T-cell (primary cell): ENCODE results near the gene GLP1R. TPM values are rescaled to one million over a fixed set of nuclear protein-coding genes. Genes with fewer than 3 reads are reported as not detected.
A peak's percentile ranks its signal among the peaks of the same experiment; 100 is the strongest.

ENCODE experiments used
- ATAC-seq, 4 experiments: fragments of 200-7000 bp in 3 of 4; fragments of 150-1000 bp in 1 of 4; cut with Tn5 transposase; replicated peaks in 1 of 4; 1 replicate in 3 of 4; 2 replicates in 1 of 4; pipeline ENCODE4 v1.10.0; 2021; ENCODE audit warnings: moderate library complexity in 3 of 4, mild to moderate bottlenecking in 2 of 4, moderate number of reproducible peaks in 1 of 4
- CTCF ChIA-PET, 2 donors: fragments of 300-600 bp; sonication (Branson Sonifier 250); formaldehyde crosslinking; loops; one replicate each; lab custom pipeline; 2022; ENCODE audit warnings: antibody characterized with exemption in 2 of 2; lab: Charles Lee
- POLR2A ChIA-PET, 2 donors: fragments of 300-600 bp; sonication (Branson Sonifier 250); formaldehyde crosslinking; loops; one replicate each; lab custom pipeline; 2022; ENCODE audit warnings: antibody characterized with exemption in 2 of 2; lab: Charles Lee
- DNase-seq, 35 experiments: peaks; one replicate each; pipeline versions ENCODE4 v3.0.0 to v3.0.0-alpha.2; 2013 to 2023
- H3K27ac ChIP-seq: one replicate; pipeline ENCODE4 v1.5.1; 2013; ENCODE audit warnings: low read length
- H3K27me3 ChIP-seq, 2 experiments: replicated peaks in 1 of 2; 1 replicate in 1 of 2; 2 replicates in 1 of 2; pipeline versions ENCODE4 v1.6.1 to v1.7.0; 2013; ENCODE audit warnings: low read length in 1 of 2, mixed read lengths in 1 of 2; ENCODE audit not compliant: control insufficient read depth in 2 of 2, insufficient read depth in 2 of 2; ENCODE audit errors: extremely low read depth in 1 of 2
- H3K36me3 ChIP-seq, 2 donors: 1 replicate in 1 of 2; 2 replicates in 1 of 2; pipeline versions ENCODE4 v1.6.1 to v1.7.0; 2013; ENCODE audit warnings: low read length in 1 of 2; ENCODE audit not compliant: control insufficient read depth in 2 of 2, insufficient read depth in 1 of 2; ENCODE audit errors: extremely low read depth in 1 of 2
- H3K4me1 ChIP-seq, 2 experiments: 1 replicate in 1 of 2; 2 replicates in 1 of 2; pipeline versions ENCODE4 v1.6.1 to v1.7.0; 2013; ENCODE audit warnings: low read length in 2 of 2, mixed read lengths in 1 of 2; ENCODE audit not compliant: insufficient read depth in 2 of 2, control insufficient read depth in 1 of 2; ENCODE audit errors: extremely low read depth in 1 of 2
- H3K4me3 ChIP-seq, 2 donors: 1 replicate in 1 of 2; 2 replicates in 1 of 2; pipeline versions ENCODE4 v1.5.1 to v1.7.0; 2013; ENCODE audit warnings: mild to moderate bottlenecking in 2 of 2, low read length in 1 of 2, moderate library complexity in 1 of 2; ENCODE audit not compliant: control insufficient read depth in 1 of 2; ENCODE audit errors: extremely low read depth in 1 of 2
- H3K9me3 ChIP-seq: 2 replicates; pipeline ENCODE4 v1.7.0; 2013
- H3K27ac Mint-ChIP-seq, 2 donors: one replicate each; pipeline ENCODE4 v1.8.0; 2020 to 2021; ENCODE audit warnings: mild to moderate bottlenecking in 2 of 2, mixed read lengths in 2 of 2
- H3K27me3 Mint-ChIP-seq, 2 donors: one replicate each; pipeline ENCODE4 v1.8.0; 2021 to 2022; ENCODE audit warnings: mixed read lengths in 2 of 2
- H3K36me3 Mint-ChIP-seq: one replicate; pipeline ENCODE4 v1.8.0; 2021; ENCODE audit warnings: mixed read lengths
- H3K4me1 Mint-ChIP-seq, 3 donors: one replicate each; pipeline ENCODE4 v1.8.0; 2020 to 2022; ENCODE audit warnings: mixed read lengths in 3 of 3, mild to moderate bottlenecking in 1 of 3
- H3K4me3 Mint-ChIP-seq, 3 donors: one replicate each; pipeline ENCODE4 v1.8.0; 2020 to 2022; ENCODE audit warnings: mild to moderate bottlenecking in 3 of 3, mixed read lengths in 3 of 3, moderate library complexity in 3 of 3
- H3K9me3 Mint-ChIP-seq, 3 donors: one replicate each; pipeline ENCODE4 v1.8.0; 2020 to 2022; ENCODE audit warnings: mixed read lengths in 3 of 3
- WGBS: methylation state at CpG from one replicate; pipeline ENCODE4 v1.1.5; 2013; ENCODE audit warnings: missing lambda C conversion rate; ENCODE audit not compliant: insufficient coverage; 5-methylcytosine and 5-hydroxymethylcytosine counted together
- total RNA-seq, 35 experiments: library from RNA in 6 of 35; stranded (reverse) in 6 of 35; fragments of 120-200 nt in 1 of 35; gene quantifications; one replicate each; pipeline versions ENCODE4 v1.2.1 to v1.2.4 and lab custom pipeline; 2013 to 2026

The GLP1R gene
- total RNA-seq, 5 donors from 2014 or later (not counting 1 experiment from before 2014, with no cell fraction given), result 0.07 TPM; not detected in 4

GRCh38 chr6:39093149-39093708 is 44.6 kb downstream of the GLP1R start:
- Histone ChIP-seq H3K27me3 (peaks cover 0 to 17% of the 10 kb centered on the region in 2 experiments), H3K9me3 (no peaks in the 10 kb centered on the region), H3K27ac (no peak overlapping the region), H3K36me3 (no peaks in the 10 kb centered on the region), H3K4me1 (no peaks in the 10 kb centered on the region), H3K4me3 (no peak overlapping the region)
- POLR2A ChIA-PET, result no interaction called here
- H3K27me3 Mint-ChIP-seq, result peaks cover 21 to 22% of the 10 kb centered on the region in 2 donors
- H3K4me3 Mint-ChIP-seq, result no peak overlapping the region
- DNase-seq (no peak), ATAC-seq (no peak)
- no peaks in the 10 kb centered on the region for H3K4me1 Mint-ChIP-seq
- H3K27ac Mint-ChIP-seq, result no peak overlapping the region
- CTCF ChIA-PET, result no interaction called here
- peaks cover 5% of the 10 kb centered on the region for H3K36me3 Mint-ChIP-seq
- WGBS, result no CpG with 5 or more reads among the region's 4 CpGs
- H3K9me3 Mint-ChIP-seq, result no peaks in the 10 kb centered on the region

- Mint-ChIP-seq H3K4me3 (no peak overlapping the region), H3K9me3 (no peaks in the 10 kb centered on the region), H3K27me3 (peaks cover 6 to 8% of the 10 kb centered on the region in 2 donors), H3K27ac (no peak overlapping the region), H3K36me3 (peaks cover 5% of the 10 kb centered on the region), H3K4me1 (peaks cover 6 to 13% (median 8%) of the 10 kb centered on the region in 3 donors)
- no peak for DNase-seq
- H3K27ac ChIP-seq, result no peak overlapping the region
- ChIA-PET CTCF (no interaction called here), POLR2A (no interaction called here)
- peaks cover 0 to 4% of the 10 kb centered on the region in 2 experiments for H3K4me1 ChIP-seq
- no peak overlapping the region for H3K4me3 ChIP-seq
- ATAC-seq, result no peak
- no peaks in the 10 kb centered on the region for H3K9me3 ChIP-seq
- H3K36me3 ChIP-seq, result no peaks in the 10 kb centered on the region
- no peaks in the 10 kb centered on the region for H3K27me3 ChIP-seq
Observed at GRCh38 chr6:39095578-39095977, 47.0 kb downstream of the GLP1R start.

DNA sequence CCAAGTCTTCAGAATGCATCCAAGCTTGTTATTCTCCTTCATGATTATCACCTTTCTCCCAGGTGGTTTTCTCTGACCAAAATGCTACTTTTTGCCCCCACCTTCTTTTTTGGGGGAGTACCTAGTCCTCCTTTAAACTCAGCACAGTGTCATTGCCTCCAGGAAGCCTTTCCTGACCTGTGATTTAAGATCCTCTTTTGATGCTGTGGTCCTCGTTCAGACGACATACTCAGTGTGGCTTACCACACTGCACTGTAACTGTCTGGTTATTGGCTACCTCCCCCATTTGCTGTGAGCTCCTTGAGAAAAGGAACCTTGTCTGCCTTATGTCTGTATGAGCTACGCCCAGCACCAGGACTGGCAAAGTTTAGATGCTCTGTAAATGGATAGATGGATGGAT is 51.8 kb downstream of the GLP1R start:
- no peaks in the 10 kb centered on the region for H3K27me3 Mint-ChIP-seq
- CTCF ChIA-PET, result no interaction called here
- H3K4me1 Mint-ChIP-seq, result peaks cover 11 to 25% (median 14%) of the 10 kb centered on the region in 3 donors
- ATAC-seq (peak; percentile 63 to 99 (median 75)), DNase-seq (peak in 10 of 35 experiments; percentile 8 to 52 (median 12))
- WGBS, result 11% methylated on average over 2 of the region's 3 CpGs
- Histone ChIP-seq H3K36me3 (peaks cover 0 to 14% of the 10 kb centered on the region in 2 donors), H3K9me3 (no peaks in the 10 kb centered on the region), H3K27ac (no peak overlapping the region), H3K4me1 (peaks cover 2 to 6% of the 10 kb centered on the region in 2 experiments), H3K4me3 (no peak overlapping the region), H3K27me3 (no peaks in the 10 kb centered on the region)
- no peak overlapping the region for H3K27ac Mint-ChIP-seq
- POLR2A ChIA-PET, result no interaction called here
- H3K36me3 Mint-ChIP-seq, result peaks cover 32% of the 10 kb centered on the region
- no peaks in the 10 kb centered on the region for H3K9me3 Mint-ChIP-seq
- no peak overlapping the region for H3K4me3 Mint-ChIP-seq

- peak in 1 of 4 experiments; percentile 31 for ATAC-seq
- Mint-ChIP-seq H3K4me3 (no peak overlapping the region), H3K27ac (no peak overlapping the region)
Observed at GRCh38 chr6:39102071-39102820, 53.7 kb downstream of the GLP1R start.

GRCh38 chr6:39102821-39103136 is 54.2 kb downstream of the GLP1R start:
- DNase-seq (no peak), ATAC-seq (no peak)
- H3K4me1 Mint-ChIP-seq, result peaks cover 15 to 45% (median 23%) of the 10 kb centered on the region in 3 donors
- peaks cover 3 to 16% of the 10 kb centered on the region in 2 donors for H3K36me3 ChIP-seq
- no peaks in the 10 kb centered on the region for H3K9me3 Mint-ChIP-seq
- ChIA-PET POLR2A (no interaction called here), CTCF (interaction anchor here in 1 of 2 donors (1.1 kb wide), 2 partner anchors 13 to 230 kb away, joined by 3 to 4 read pairs; no protein-coding TSS in a partner anchor)
- H3K27me3 Mint-ChIP-seq, result no peaks in the 10 kb centered on the region
- no peak overlapping the region for H3K27ac Mint-ChIP-seq
- H3K27ac ChIP-seq, result no peak overlapping the region
- no peak overlapping the region for H3K4me3 ChIP-seq
- WGBS, result no CpG with 5 or more reads among the region's 1 CpG
- H3K36me3 Mint-ChIP-seq, result peaks cover 40% of the 10 kb centered on the region
- H3K27me3 ChIP-seq, result no peaks in the 10 kb centered on the region
- peaks cover 2 to 6% of the 10 kb centered on the region in 2 experiments for H3K4me1 ChIP-seq
- no peaks in the 10 kb centered on the region for H3K9me3 ChIP-seq
- no peak overlapping the region for H3K4me3 Mint-ChIP-seq

More at GRCh38 chr6:39102071-39102820, 53.7 kb downstream of the GLP1R start:
- H3K9me3 ChIP-seq, result no peaks in the 10 kb centered on the region
- H3K36me3 Mint-ChIP-seq, result peaks cover 39% of the 10 kb centered on the region
- peaks cover 0 to 16% of the 10 kb centered on the region in 2 donors for H3K36me3 ChIP-seq
- POLR2A ChIA-PET, result no interaction called here
- H3K27me3 Mint-ChIP-seq, result no peaks in the 10 kb centered on the region
- no peak overlapping the region for H3K27ac ChIP-seq
- WGBS, result 82% methylated on average over 5 of the region's 12 CpGs
- no peaks in the 10 kb centered on the region for H3K27me3 ChIP-seq
- CTCF ChIA-PET, result interaction anchor here in 1 of 2 donors (1.1 kb wide), 2 partner anchors 13 to 230 kb away, joined by 3 to 4 read pairs; no protein-coding TSS in a partner anchor
- DNase-seq, result peak in 6 of 35 experiments; percentile 3 to 35 (median 10)
- H3K4me1 ChIP-seq, result peaks cover 2 to 6% of the 10 kb centered on the region in 2 experiments
- H3K4me3 ChIP-seq, result no peak overlapping the region
- H3K9me3 Mint-ChIP-seq, result no peaks in the 10 kb centered on the region
- peaks cover 14 to 39% (median 22%) of the 10 kb centered on the region in 3 donors for H3K4me1 Mint-ChIP-seq

DNA sequence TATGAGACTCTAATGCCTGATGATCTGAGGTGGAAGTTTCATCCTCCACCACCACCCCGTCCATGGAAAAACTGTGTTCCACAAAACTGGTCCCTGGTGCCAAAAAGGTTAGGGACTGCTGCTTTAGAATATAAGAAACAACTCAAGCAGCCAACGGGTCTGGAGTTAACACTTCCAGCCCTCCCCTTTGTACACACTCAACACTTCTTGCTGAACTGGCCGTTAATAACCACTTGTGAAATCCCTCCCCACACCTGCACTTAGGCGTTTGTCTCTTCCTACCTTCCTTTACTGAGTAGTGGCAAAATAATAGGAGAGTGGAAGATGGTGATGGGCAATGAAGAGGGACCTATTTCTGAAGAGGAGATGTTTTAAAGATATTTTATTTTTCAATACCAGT is 55.9 kb downstream of the GLP1R start:
- ChIA-PET CTCF (interaction anchor here in 1 of 2 donors (0.7 kb wide), 1 partner anchor 73 kb away, joined by 3 read pairs; no protein-coding TSS in a partner anchor), POLR2A (no interaction called here)
- WGBS, result 86% methylated on average over 1 of the region's 4 CpGs
- H3K27ac ChIP-seq, result no peak overlapping the region
- H3K27me3 ChIP-seq, result no peaks in the 10 kb centered on the region
- H3K4me3 ChIP-seq, result no peak overlapping the region
- DNase-seq, result no peak
- peaks cover 17 to 48% (median 27%) of the 10 kb centered on the region in 3 donors for H3K4me1 Mint-ChIP-seq
- peaks cover 2 to 6% of the 10 kb centered on the region in 2 experiments for H3K4me1 ChIP-seq
- peaks cover 50% of the 10 kb centered on the region for H3K36me3 Mint-ChIP-seq
- no peak for ATAC-seq
- no peaks in the 10 kb centered on the region for H3K9me3 ChIP-seq
- H3K27me3 Mint-ChIP-seq, result no peaks in the 10 kb centered on the region
- no peak overlapping the region for H3K4me3 Mint-ChIP-seq
- no peak overlapping the region for H3K27ac Mint-ChIP-seq
- no peaks in the 10 kb centered on the region for H3K9me3 Mint-ChIP-seq
- H3K36me3 ChIP-seq, result peaks cover 6 to 18% of the 10 kb centered on the region in 2 donors
